Left lung (tissue), 10 donors: Measurements from ENCODE around the gene ASB1. TPM values are rescaled to one million over a fixed set of nuclear protein-coding genes. Genes with fewer than 3 reads are reported as not detected.

Experiments used
- ATAC-seq: fragments of 200-7000 bp; cut with Tn5 transposase; one replicate; pipeline ENCODE4 v1.9.1; 2020; ENCODE audit warnings: moderate library complexity
- DNase-seq, 4 donors: peaks; one replicate each; pipeline ENCODE4 v3.0.0-alpha.2; 2013 to 2020
- H3K27ac ChIP-seq, 2 donors: fragments of 200-600 bp; sonication (generic) in 1 of 2; one replicate each; pipeline versions ENCODE4 v1.5.0 to v1.8.0; 2020 to 2021
- H3K27me3 ChIP-seq, 2 donors: fragments of 200-600 bp; sonication (generic) in 1 of 2; one replicate each; pipeline versions ENCODE4 v1.5.0 to v1.8.0; 2020 to 2021
- H3K36me3 ChIP-seq, 2 donors: fragments of 200-600 bp; sonication (generic) in 1 of 2; one replicate each; pipeline versions ENCODE4 v1.5.0 to v1.8.0; 2020 to 2021
- H3K4me1 ChIP-seq, 2 donors: fragments of 200-600 bp; one replicate each; pipeline ENCODE4 v1.8.0; 2021
- H3K4me3 ChIP-seq, 2 donors: fragments of 200-600 bp; sonication (generic) in 1 of 2; one replicate each; pipeline versions ENCODE4 v1.5.0 to v1.8.0; 2020 to 2021; ENCODE audit warnings: mild to moderate bottlenecking in 1 of 2
- H3K9me3 ChIP-seq, 2 donors: fragments of 200-600 bp; sonication (generic) in 1 of 2; one replicate each; pipeline versions ENCODE4 v1.5.0 to v1.8.0; 2020 to 2021
- CTCF ChIP-seq, 2 donors: fragments of 200-600 bp; sonication (generic) in 1 of 2; IDR thresholded peaks; one replicate each; pipeline versions ENCODE4 v1.5.0 to v1.8.0; 2021; ENCODE audit warnings: antibody characterized with exemption in 2 of 2
- intact Hi-C, 2 donors: fragments of 100-400 bp; cut with DNase I; formaldehyde crosslinking; loops; one replicate each; pipeline versions ENCODE4 v1.11.2 to v1.14.2; 2022
- polyA plus RNA-seq, 6 donors: library from polyadenylated mRNA; unstranded; fragments of 120-200 nt; gene quantifications; one replicate each; pipeline ENCODE4 v1.2.1, GENCODE V29; 2013; ENCODE audit not compliant: insufficient read length in 6 of 6
- total RNA-seq, 2 donors: library from RNA; stranded (reverse); fragmentation: NEBNext Ultra II Directional; extraction: Animal tissue kit (Norgen Biotek cat#: 25700); gene quantifications; one replicate each; pipeline ENCODE4 v1.2.1, GENCODE V29; 2021
- donor health status: DM: no; HTN: yes; CAD: no.
- donor health status: DM: no; HTN: no; CAD: no.

ASB1 gene
- total and polyA plus RNA-seq, 8 donors: 16.6 to 33.4 (median 27.4) TPM

- no peaks in the 10 kb centered on the region for H3K9me3 ChIP-seq
- no peak for ATAC-seq
- H3K27me3 ChIP-seq: no peaks in the 10 kb centered on the region
- H3K4me1 ChIP-seq: peaks cover 0 to 75% of the 10 kb centered on the region in 2 donors
- H3K36me3 ChIP-seq: peaks cover 0 to 8% of the 10 kb centered on the region in 2 donors
- no peak overlapping the region for H3K4me3 ChIP-seq
- DNase-seq: peak in 1 of 4 donors; percentile 51
- no peak overlapping the region for H3K27ac ChIP-seq
- intact Hi-C loops: no loop called here
- no peak for TF ChIP-seq CTCF (IDR thresholded peaks at IDR 0.05)
Measured at GRCh38 chr2:238380336-238380735, 46.4 kb upstream of the ASB1 start.

- no peak overlapping the region for H3K27ac ChIP-seq
- no peaks in the 10 kb centered on the region for H3K9me3 ChIP-seq
- H3K27me3 ChIP-seq: no peaks in the 10 kb centered on the region
- peaks cover 0 to 79% of the 10 kb centered on the region in 2 donors for H3K4me1 ChIP-seq
- DNase-seq (no peak), ATAC-seq (peak; percentile 46)
- H3K36me3 ChIP-seq: peaks cover 0 to 8% of the 10 kb centered on the region in 2 donors
- no peak overlapping the region for H3K4me3 ChIP-seq
- intact Hi-C loops: no loop called here
- TF ChIP-seq CTCF (IDR thresholded peaks at IDR 0.05): no peak
Measured at GRCh38 chr2:238380785-238381184, 45.9 kb upstream of the ASB1 start.

GRCh38 chr2:238381341-238382115, 45.2 kb upstream of the ASB1 start:
- peak overlapping the region in 1 of 2 donors; percentile 82 for H3K27ac ChIP-seq
- intact Hi-C loops: no loop called here

GRCh38 chr2:238382381-238382781, 44.3 kb upstream of the ASB1 start:
- DNase-seq: peak in 1 of 4 donors; percentile 42
- H3K9me3 ChIP-seq: no peaks in the 10 kb centered on the region
- peak overlapping the region in 1 of 2 donors; percentile 82 for H3K27ac ChIP-seq
- no peak for TF ChIP-seq CTCF (IDR thresholded peaks at IDR 0.05)
- H3K4me3 ChIP-seq: no peak overlapping the region
- intact Hi-C loops: no loop called here
- H3K36me3 ChIP-seq: peaks cover 0 to 8% of the 10 kb centered on the region in 2 donors
- ATAC-seq: peak; percentile 54
- no peaks in the 10 kb centered on the region for H3K27me3 ChIP-seq
- peaks cover 0 to 79% of the 10 kb centered on the region in 2 donors for H3K4me1 ChIP-seq

More at GRCh38 chr2:238381341-238382115, 45.2 kb upstream of the ASB1 start:
- Histone ChIP-seq H3K4me1 (peaks cover 0 to 80% of the 10 kb centered on the region in 2 donors), H3K9me3 (no peaks in the 10 kb centered on the region), H3K4me3 (no peak overlapping the region), H3K36me3 (peaks cover 0 to 8% of the 10 kb centered on the region in 2 donors), H3K27me3 (no peaks in the 10 kb centered on the region)
- DNase-seq (peak in 1 of 4 donors; percentile 62), ATAC-seq (no peak)
- no peak for TF ChIP-seq CTCF (IDR thresholded peaks at IDR 0.05)

GRCh38 chr2:238383135-238383534, 43.6 kb upstream of the ASB1 start:
- DNase-seq: no peak
- peak overlapping the region in 1 of 2 donors; percentile 82 for H3K27ac ChIP-seq
- H3K36me3 ChIP-seq: peaks cover 0 to 8% of the 10 kb centered on the region in 2 donors
- peaks cover 0 to 80% of the 10 kb centered on the region in 2 donors for H3K4me1 ChIP-seq
- no peak overlapping the region for H3K4me3 ChIP-seq
- ATAC-seq: no peak
- H3K27me3 ChIP-seq: no peaks in the 10 kb centered on the region
- TF ChIP-seq CTCF (IDR thresholded peaks at IDR 0.05): no peak
- intact Hi-C loops: no loop called here
- H3K9me3 ChIP-seq: no peaks in the 10 kb centered on the region
